ENCODE data around the gene STK32B. TPM values are rescaled to one million over a fixed set of nuclear protein-coding genes. Genes with fewer than 3 reads are reported as not detected.

The STK32B gene
- total and polyA plus RNA-seq, 2 donors (not counting 3 experiments of a cell fraction or from before 2014, with no cell fraction given) = 5.6 to 7.8 TPM

DNA sequence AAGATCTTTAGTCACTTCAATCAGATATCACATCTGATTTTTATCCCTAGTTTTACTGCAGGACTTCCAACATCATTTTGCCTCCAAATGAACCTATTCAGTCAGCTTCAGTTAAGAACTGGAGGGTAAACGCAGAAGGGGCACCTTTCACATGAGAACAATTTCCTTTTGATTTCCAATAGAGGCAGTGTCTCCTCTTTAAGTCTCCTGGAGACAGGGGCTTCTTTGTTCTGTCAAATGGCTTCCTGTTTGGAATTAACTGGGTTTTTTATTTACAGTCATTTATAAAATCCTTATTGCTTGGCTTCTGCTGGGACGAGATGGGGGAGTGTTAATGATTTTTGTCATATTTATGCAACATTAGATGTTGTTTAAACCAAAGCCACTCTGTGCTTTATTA, 164.0 kb downstream of the STK32B start:
- Histone ChIP-seq H3K9me3 (replicated peaks; ENCODE audit: control insufficient read depth, insufficient read depth, low read length) (no peaks in the 10 kb centered on the region), H3K27me3 (ENCODE audit: control insufficient read depth in 2 of 2, insufficient read depth in 2 of 2, low read length in 2 of 2) (no peaks in the 10 kb centered on the region), H3K4me3 (replicated peaks in 1 of 3; ENCODE audit: insufficient read depth in 1 of 3, low read depth in 1 of 3, low read length in 3 of 3) (no peak overlapping the region), H3K36me3 (ENCODE audit: control insufficient read depth in 2 of 2, extremely low read depth in 1 of 2, insufficient read depth in 2 of 2, low read length in 2 of 2) (no peaks in the 10 kb centered on the region), H3K4me2 (ENCODE audit: insufficient read depth, low read length) (no peak overlapping the region), H4K20me1 (replicated peaks; ENCODE audit: control insufficient read depth, extremely low read depth, insufficient read depth, low read length) (no peaks in the 10 kb centered on the region), H3K4me1 (ENCODE audit: control insufficient read depth, extremely low read depth, insufficient read depth, low read length) (no peaks in the 10 kb centered on the region), H2AFZ (ENCODE audit: low read depth, low read length) (no peak overlapping the region), H3K9me1 (replicated peaks; ENCODE audit: control insufficient read depth, extremely low read depth, insufficient read depth, low read length) (no peaks in the 10 kb centered on the region), H3K27ac (ENCODE audit: insufficient read depth, low read depth, low read length) (no peak overlapping the region), H3K79me2 (ENCODE audit: control insufficient read depth, insufficient read depth, low read length) (no peaks in the 10 kb centered on the region), H3K9ac (replicated peaks; ENCODE audit: extremely low read depth, insufficient read depth, low read length) (no peak overlapping the region)
- ChIA-PET POLR2A (no interaction called here), CTCF (no interaction called here)
- intact Hi-C loops (cut with micrococcal nuclease) = no loop called here
- dilution Hi-C loops (cut with MboI; ENCODE audit: extremely low pct_ligation_motif_present, low sequenced_read_pairs) = no loop called here
- no peak for DNase-seq (ENCODE audit: low read depth, low spot score)
- TF ChIP-seq JUN (IDR thresholded peaks at IDR 0.05; ENCODE audit: borderline replicate concordance, insufficient read depth, insufficient read length, low read depth) = no peak
- TF ChIP-seq FOS (IDR thresholded peaks at IDR 0.05; ENCODE audit: borderline replicate concordance, insufficient read depth, low read length) = no peak
- TF ChIP-seq, protein P1, sequence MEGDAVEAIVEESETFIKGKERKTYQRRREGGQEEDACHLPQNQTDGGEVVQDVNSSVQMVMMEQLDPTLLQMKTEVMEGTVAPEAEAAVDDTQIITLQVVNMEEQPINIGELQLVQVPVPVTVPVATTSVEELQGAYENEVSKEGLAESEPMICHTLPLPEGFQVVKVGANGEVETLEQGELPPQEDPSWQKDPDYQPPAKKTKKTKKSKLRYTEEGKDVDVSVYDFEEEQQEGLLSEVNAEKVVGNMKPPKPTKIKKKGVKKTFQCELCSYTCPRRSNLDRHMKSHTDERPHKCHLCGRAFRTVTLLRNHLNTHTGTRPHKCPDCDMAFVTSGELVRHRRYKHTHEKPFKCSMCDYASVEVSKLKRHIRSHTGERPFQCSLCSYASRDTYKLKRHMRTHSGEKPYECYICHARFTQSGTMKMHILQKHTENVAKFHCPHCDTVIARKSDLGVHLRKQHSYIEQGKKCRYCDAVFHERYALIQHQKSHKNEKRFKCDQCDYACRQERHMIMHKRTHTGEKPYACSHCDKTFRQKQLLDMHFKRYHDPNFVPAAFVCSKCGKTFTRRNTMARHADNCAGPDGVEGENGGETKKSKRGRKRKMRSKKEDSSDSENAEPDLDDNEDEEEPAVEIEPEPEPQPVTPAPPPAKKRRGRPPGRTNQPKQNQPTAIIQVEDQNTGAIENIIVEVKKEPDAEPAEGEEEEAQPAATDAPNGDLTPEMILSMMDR (IDR thresholded peaks at IDR 0.05; ENCODE audit: extremely low read depth in 1 of 2, insufficient read depth in 1 of 2, low read depth in 1 of 2, low read length in 2 of 2) = no peak
- TF ChIP-seq, protein P2, sequence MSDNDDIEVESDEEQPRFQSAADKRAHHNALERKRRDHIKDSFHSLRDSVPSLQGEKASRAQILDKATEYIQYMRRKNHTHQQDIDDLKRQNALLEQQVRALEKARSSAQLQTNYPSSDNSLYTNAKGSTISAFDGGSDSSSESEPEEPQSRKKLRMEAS (IDR thresholded peaks at IDR 0.05; ENCODE audit: insufficient read depth, insufficient read length) = no peak
- TF ChIP-seq POLR2AphosphoS5 (IDR thresholded peaks at IDR 0.05; ENCODE audit: insufficient read depth, low read depth, low read length) = no peak
- TF ChIP-seq EZH2 (IDR thresholded peaks at IDR 0.05; ENCODE audit: borderline replicate concordance, low read depth, low read length, severe bottlenecking) = no peak
- TF ChIP-seq POLR2A (IDR thresholded peaks at IDR 0.05; ENCODE audit: low read depth, low read length) = no peak
- FAIRE-seq = no peak
- BruUV-seq (replicated peaks) = no TSS peak

All from endothelial cell of umbilical vein (primary cell).